Testis (tissue), 3 donors: ENCODE data around the gene DEPDC5. TPM values are rescaled to one million over a fixed set of nuclear protein-coding genes. Genes with fewer than 3 reads are reported as not detected.

Experiments used
- DNase-seq: peaks from one replicate; pipeline ENCODE4 v3.0.0-alpha.2; 2019
- H3K27ac ChIP-seq, 2 donors: fragments of 200-600 bp; sonication (generic); one replicate each; pipeline ENCODE4 v1.5.1; 2019
- H3K27me3 ChIP-seq: fragments of 200-600 bp; sonication (generic); one replicate; pipeline ENCODE4 v1.5.1; 2019
- H3K36me3 ChIP-seq: fragments of 200-600 bp; sonication (generic); one replicate; pipeline ENCODE4 v1.5.1; 2017; ENCODE audit warnings: low read depth; ENCODE audit errors: missing control alignments
- H3K4me1 ChIP-seq: fragments of 200-600 bp; sonication (generic); one replicate; pipeline ENCODE4 v1.5.1; 2019
- H3K4me3 ChIP-seq, 2 donors: fragments of 200-600 bp; sonication (generic); one replicate each; pipeline ENCODE4 v1.5.1; 2017 to 2019
- H3K9me3 ChIP-seq: fragments of 200-600 bp; sonication (generic); one replicate; pipeline ENCODE4 v1.5.1; 2017
- CTCF ChIP-seq, 3 experiments: fragments of 450-650 bp in 2 of 3; fragments of 200-600 bp in 1 of 3; sonication (generic) in 1 of 3; IDR thresholded peaks; one replicate each; pipeline ENCODE4 v1.5.1; 2016 to 2019; ENCODE audit warnings: antibody characterized with exemption in 3 of 3, mild to moderate bottlenecking in 2 of 3, moderate library complexity in 1 of 3
- POLR2A ChIP-seq: fragments of 450-650 bp; IDR thresholded peaks from one replicate; pipeline ENCODE4 v1.6.1; 2017; ENCODE audit warnings: antibody characterized with exemption, mild to moderate bottlenecking, moderate library complexity
- WGBS, 2 donors: methylation state at CpG; one replicate each; pipeline ENCODE4 v1.1.5; 2018; 5-methylcytosine and 5-hydroxymethylcytosine counted together
- intact Hi-C: fragments of 100-400 bp; cut with DNase I; formaldehyde crosslinking; loops from one replicate; pipeline ENCODE4 v1.15.1; 2023; ENCODE audit warnings: low total_unique reads
- polyA plus RNA-seq: library from polyadenylated mRNA; stranded (reverse); fragments of 350-450 nt; fragmentation: Illumina TruSeq; extraction: RNeasy Lipid Tissue Mini Kit (QIAGEN cat#74804); gene quantifications from one replicate; pipeline ENCODE4 v1.2.3, GENCODE V29; 2014; ENCODE audit warnings: low read depth, low replicate concordance; ENCODE audit not compliant: insufficient read depth
- total RNA-seq, 2 donors: library from RNA; depleted of rRNA; stranded (reverse); fragments of >200 nt; gene quantifications; one replicate each; pipeline ENCODE4 v1.2.3, GENCODE V29; 2016

The DEPDC5 gene
- total and polyA plus RNA-seq, 3 donors from 2014 or later, result 22.1 to 70.6 (median 57.8) TPM

DNA sequence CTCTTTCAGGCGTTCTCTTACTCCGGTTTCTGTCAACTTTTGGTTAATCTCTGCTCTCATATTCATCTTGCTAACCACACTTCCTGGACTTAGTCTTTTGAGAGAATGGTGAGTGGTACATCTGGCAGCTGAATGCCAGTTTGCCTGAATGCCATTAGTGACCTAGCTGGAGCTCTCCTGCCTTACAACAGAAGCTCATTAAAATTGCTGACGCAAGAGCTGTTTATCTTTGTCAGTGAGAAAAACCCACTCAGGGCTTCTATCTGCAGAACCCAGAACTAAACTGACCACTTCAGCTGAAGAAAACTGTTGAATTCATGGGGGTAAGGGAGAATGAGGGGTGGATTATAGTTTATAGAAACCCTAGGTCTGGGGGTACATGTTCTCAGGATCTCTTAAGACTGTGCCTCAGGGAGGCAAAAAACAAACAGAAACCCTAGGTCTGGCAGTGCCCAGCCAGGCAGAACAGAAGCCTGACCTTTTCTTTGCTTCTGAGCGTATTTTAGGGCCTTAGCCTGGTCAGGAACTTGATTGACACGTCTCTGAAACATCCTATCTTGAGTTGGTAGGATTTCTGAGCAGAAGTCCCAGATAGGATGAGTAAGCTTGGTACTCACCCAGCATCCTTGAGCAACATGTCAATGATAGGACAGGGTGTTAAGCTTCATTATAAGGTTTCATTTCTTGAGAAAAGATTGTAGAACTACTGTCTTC lies 137.7 kb downstream of the DEPDC5 start:
- intact Hi-C loops, result no loop called here
- DNase-seq, result no peak
- TF ChIP-seq CTCF (IDR thresholded peaks at IDR 0.05) (no peak), POLR2A (no peak)
- no peaks in the 10 kb centered on the region for H3K36me3 ChIP-seq
- H3K27ac ChIP-seq, result no peak overlapping the region
- no peaks in the 10 kb centered on the region for H3K27me3 ChIP-seq
- peaks cover 4% of the 10 kb centered on the region for H3K4me1 ChIP-seq
- WGBS, 2 donors, result 92 to 96% methylated on average over 5 of the region's 5 CpGs
- H3K4me3 ChIP-seq, result no peak overlapping the region
- no peaks in the 10 kb centered on the region for H3K9me3 ChIP-seq

DNA sequence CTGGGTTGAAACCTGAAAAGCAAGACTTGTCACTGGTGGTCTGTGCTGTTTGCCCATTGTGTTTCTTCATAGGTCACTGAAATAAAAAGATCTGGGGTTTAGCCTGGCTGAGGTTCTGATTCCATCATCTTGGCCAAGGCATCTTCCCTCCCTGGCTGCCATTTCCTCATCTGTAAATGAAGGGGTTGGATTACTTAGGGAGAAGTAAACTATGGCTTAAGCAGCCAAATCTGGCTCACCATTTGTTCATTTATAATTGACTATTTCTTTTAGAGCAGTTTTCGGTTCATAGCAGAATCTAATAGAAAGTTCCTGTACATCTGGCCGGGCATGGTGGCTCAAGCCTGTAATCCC lies 138.2 kb downstream of the DEPDC5 start:
- Histone ChIP-seq H3K9me3 (no peaks in the 10 kb centered on the region), H3K27me3 (no peaks in the 10 kb centered on the region), H3K27ac (no peak overlapping the region), H3K36me3 (no peaks in the 10 kb centered on the region), H3K4me3 (no peak overlapping the region), H3K4me1 (peaks cover 4% of the 10 kb centered on the region)
- intact Hi-C loops, result no loop called here
- DNase-seq, result no peak
- TF ChIP-seq POLR2A (no peak), CTCF (IDR thresholded peaks at IDR 0.05) (no peak)
- 97 to 100% methylated on average over 2 of the region's 2 CpGs for WGBS, 2 donors

DNA sequence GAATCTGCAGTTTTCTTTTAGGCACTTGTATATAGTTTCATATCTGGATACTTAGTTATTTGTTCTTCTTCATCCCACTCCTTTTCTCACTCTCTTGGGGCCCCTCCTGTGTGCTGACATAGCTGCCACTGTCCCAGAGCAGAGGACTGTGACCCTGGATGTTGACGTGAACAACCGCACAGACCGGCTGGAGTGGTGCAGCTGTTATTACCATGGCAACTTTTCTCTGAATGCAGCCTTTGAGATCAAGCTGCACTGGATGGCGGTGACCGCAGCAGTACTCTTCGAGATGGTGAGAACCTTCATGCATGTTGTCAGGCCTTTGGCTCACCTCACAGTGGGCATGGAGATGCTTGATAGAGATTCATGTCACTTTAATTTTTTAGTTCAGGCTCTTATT lies 139.6 kb downstream of the DEPDC5 start:
- 62 to 78% methylated on average over 6 of the region's 6 CpGs for WGBS, 2 donors
- Histone ChIP-seq H3K4me3 (no peak overlapping the region), H3K27ac (no peak overlapping the region), H3K27me3 (no peaks in the 10 kb centered on the region), H3K9me3 (no peaks in the 10 kb centered on the region), H3K36me3 (no peaks in the 10 kb centered on the region), H3K4me1 (peaks cover 4% of the 10 kb centered on the region)
- no peak for DNase-seq
- intact Hi-C loops, result no loop called here
- no peak for TF ChIP-seq CTCF (IDR thresholded peaks at IDR 0.05)
- TF ChIP-seq POLR2A, result no peak

GRCh38 chr22:31895411-31896123 lies 141.7 kb downstream of the DEPDC5 start:
- peaks cover 4% of the 10 kb centered on the region for H3K4me1 ChIP-seq
- no peaks in the 10 kb centered on the region for H3K9me3 ChIP-seq
- intact Hi-C loops, result no loop called here
- WGBS, 2 donors, result 49 to 75% methylated on average over 2 of the region's 2 CpGs
- H3K36me3 ChIP-seq, result no peaks in the 10 kb centered on the region
- no peak for DNase-seq
- no peak overlapping the region for H3K27ac ChIP-seq
- H3K4me3 ChIP-seq, result no peak overlapping the region
- H3K27me3 ChIP-seq, result no peaks in the 10 kb centered on the region
- TF ChIP-seq POLR2A (no peak), CTCF (IDR thresholded peaks at IDR 0.05) (no peak)
